Sigmoid colon (tissue), 4 donors: Measurements from ENCODE around the gene KRT80.
A peak's percentile ranks its signal among the peaks of the same experiment; 100 is the strongest.

ENCODE experiments used
- EP300 ChIP-seq, 4 donors: sonication (generic); formaldehyde crosslinking; IDR thresholded peaks; one replicate each; pipeline ENCODE4 v1.6.1; 2017; ENCODE audit warnings: antibody characterized with exemption in 4 of 4
- POLR2A ChIP-seq, 2 donors: fragments of 450-650 bp; IDR thresholded peaks; one replicate each; pipeline ENCODE4 v1.6.1; 2016; ENCODE audit warnings: antibody characterized with exemption in 2 of 2, mild to moderate bottlenecking in 2 of 2, moderate library complexity in 2 of 2
- POLR2AphosphoS5 ChIP-seq, 4 donors: sonication (generic); formaldehyde crosslinking; IDR thresholded peaks; one replicate each; pipeline ENCODE4 v1.6.1; 2017; ENCODE audit warnings: antibody characterized with exemption in 4 of 4
- TF ChIP-seq, protein P1 (sequence below), 4 experiments: fragments of 450-650 bp in 3 of 4; fragments of 200-600 bp in 1 of 4; IDR thresholded peaks; one replicate each; pipeline ENCODE4 v1.5.1; 2016 to 2019; ENCODE audit warnings: antibody characterized with exemption in 4 of 4, mild to moderate bottlenecking in 3 of 4, moderate library complexity in 2 of 4

DNA sequence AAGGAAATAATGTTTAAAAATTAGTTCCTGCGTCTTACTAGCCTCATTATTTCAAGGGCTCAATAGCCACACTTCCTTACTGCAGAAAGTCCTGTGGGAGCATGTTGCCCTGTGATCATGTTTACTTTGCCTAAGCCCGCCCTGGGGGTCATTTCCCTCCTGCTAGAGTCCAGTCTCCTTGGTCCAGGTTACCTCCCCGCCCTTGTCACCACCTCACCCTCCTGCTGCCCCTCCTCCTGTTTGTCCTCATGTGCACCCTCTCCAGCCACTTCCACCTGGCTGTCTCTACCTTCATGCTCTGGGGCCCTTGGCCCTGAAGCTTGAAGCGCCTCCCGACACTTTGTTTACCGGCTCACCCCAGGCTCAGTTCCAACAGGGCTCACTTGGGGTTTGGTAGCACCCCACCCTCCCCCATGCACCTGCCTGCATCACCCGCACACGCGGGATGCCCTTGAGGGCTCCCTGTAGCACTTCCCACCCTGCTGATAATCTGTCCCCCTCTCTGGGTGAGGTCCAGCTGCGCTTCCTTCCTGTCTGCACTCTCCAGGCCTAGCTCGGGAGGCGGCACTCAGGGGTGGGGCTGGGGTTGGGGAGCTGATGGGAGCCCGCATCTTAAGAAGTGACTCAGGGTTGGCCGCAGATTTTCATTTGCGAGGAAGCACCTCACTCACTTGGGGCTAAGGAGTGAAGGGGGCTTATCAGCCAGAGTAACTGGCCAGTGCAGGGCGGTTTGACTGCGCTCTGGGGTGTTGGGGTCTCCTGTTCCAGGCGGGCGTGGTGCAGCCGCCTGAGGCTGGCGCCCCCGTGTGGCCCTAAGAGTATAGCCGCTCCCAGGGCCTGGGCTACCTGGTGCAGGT lies 72.2 kb downstream of the KRT80 start:
- TF ChIP-seq, protein P1, sequence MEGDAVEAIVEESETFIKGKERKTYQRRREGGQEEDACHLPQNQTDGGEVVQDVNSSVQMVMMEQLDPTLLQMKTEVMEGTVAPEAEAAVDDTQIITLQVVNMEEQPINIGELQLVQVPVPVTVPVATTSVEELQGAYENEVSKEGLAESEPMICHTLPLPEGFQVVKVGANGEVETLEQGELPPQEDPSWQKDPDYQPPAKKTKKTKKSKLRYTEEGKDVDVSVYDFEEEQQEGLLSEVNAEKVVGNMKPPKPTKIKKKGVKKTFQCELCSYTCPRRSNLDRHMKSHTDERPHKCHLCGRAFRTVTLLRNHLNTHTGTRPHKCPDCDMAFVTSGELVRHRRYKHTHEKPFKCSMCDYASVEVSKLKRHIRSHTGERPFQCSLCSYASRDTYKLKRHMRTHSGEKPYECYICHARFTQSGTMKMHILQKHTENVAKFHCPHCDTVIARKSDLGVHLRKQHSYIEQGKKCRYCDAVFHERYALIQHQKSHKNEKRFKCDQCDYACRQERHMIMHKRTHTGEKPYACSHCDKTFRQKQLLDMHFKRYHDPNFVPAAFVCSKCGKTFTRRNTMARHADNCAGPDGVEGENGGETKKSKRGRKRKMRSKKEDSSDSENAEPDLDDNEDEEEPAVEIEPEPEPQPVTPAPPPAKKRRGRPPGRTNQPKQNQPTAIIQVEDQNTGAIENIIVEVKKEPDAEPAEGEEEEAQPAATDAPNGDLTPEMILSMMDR (IDR thresholded peaks at IDR 0.05) = peak in 1 of 4 experiments; percentile 26
- TF ChIP-seq POLR2A (IDR thresholded peaks at IDR 0.05) (no peak), POLR2AphosphoS5 (IDR thresholded peaks at IDR 0.05) (no peak), EP300 (IDR thresholded peaks at IDR 0.05) (no peak)
